ENCODE data around the gene PPM1E. TPM values are rescaled to one million over a fixed set of nuclear protein-coding genes. Genes with fewer than 3 reads are reported as not detected.

Gene PPM1E
- total RNA-seq, 2 donors from 2014 or later, result not detected

GRCh38 chr17:58989629-58990028 lies 234.0 kb downstream of the PPM1E start:
- no peaks in the 10 kb centered on the region for H3K9me3 ChIP-seq
- no peak for TF ChIP-seq CTCF (IDR thresholded peaks at IDR 0.05)
- H3K27me3 ChIP-seq (replicated peaks; ENCODE audit: insufficient read depth), result no peaks in the 10 kb centered on the region
- ATAC-seq (ENCODE audit: insufficient number of reproducible peaks, low FRiP score, low read depth) (no peak), DNase-seq (ENCODE audit: low spot score) (no peak)
- H3K4me3 ChIP-seq, result no peak overlapping the region
- H3K36me3 ChIP-seq, result no peaks in the 10 kb centered on the region
- no peak overlapping the region for H3K27ac ChIP-seq
- H3K4me1 ChIP-seq (ENCODE audit: control insufficient read depth in 1 of 2, low read depth in 2 of 2), result peaks cover 0 to 2% of the 10 kb centered on the region in 2 donors

- TF ChIP-seq CTCF (IDR thresholded peaks at IDR 0.05), result no peak
- H3K9me3 ChIP-seq, result no peaks in the 10 kb centered on the region
- H3K36me3 ChIP-seq, result no peaks in the 10 kb centered on the region
- H3K4me3 ChIP-seq, result no peak overlapping the region
- H3K27ac ChIP-seq, result no peak overlapping the region
- ATAC-seq (ENCODE audit: insufficient number of reproducible peaks, low FRiP score, low read depth) (no peak), DNase-seq (ENCODE audit: low spot score) (no peak)
- peaks cover 5 to 9% of the 10 kb centered on the region in 2 donors for H3K4me1 ChIP-seq (ENCODE audit: control insufficient read depth in 1 of 2, low read depth in 2 of 2)
- H3K27me3 ChIP-seq (replicated peaks; ENCODE audit: insufficient read depth), result no peaks in the 10 kb centered on the region
Observed at GRCh38 chr17:58991718-58992331, 236.2 kb downstream of the PPM1E start.

- Histone ChIP-seq H3K9me3 (no peaks in the 10 kb centered on the region), H3K4me3 (no peak overlapping the region), H3K27ac (no peak overlapping the region), H3K4me1 (ENCODE audit: control insufficient read depth in 1 of 2, low read depth in 2 of 2) (peaks cover 9 to 10% of the 10 kb centered on the region in 2 donors), H3K27me3 (replicated peaks; ENCODE audit: insufficient read depth) (no peaks in the 10 kb centered on the region), H3K36me3 (no peaks in the 10 kb centered on the region)
- DNase-seq (ENCODE audit: low spot score) (no peak), ATAC-seq (ENCODE audit: insufficient number of reproducible peaks, low FRiP score, low read depth) (no peak)
- TF ChIP-seq CTCF (IDR thresholded peaks at IDR 0.05), result no peak
Observed at GRCh38 chr17:58993311-58993710, 237.7 kb downstream of the PPM1E start.

- Histone ChIP-seq H3K36me3 (no peaks in the 10 kb centered on the region), H3K27me3 (replicated peaks; ENCODE audit: insufficient read depth) (no peaks in the 10 kb centered on the region), H3K4me1 (ENCODE audit: control insufficient read depth in 1 of 2, low read depth in 2 of 2) (peaks cover 9 to 10% of the 10 kb centered on the region in 2 donors), H3K4me3 (no peak overlapping the region), H3K9me3 (no peaks in the 10 kb centered on the region), H3K27ac (no peak overlapping the region)
- DNase-seq (ENCODE audit: low spot score) (no peak), ATAC-seq (ENCODE audit: insufficient number of reproducible peaks, low FRiP score, low read depth) (no peak)
- TF ChIP-seq CTCF (IDR thresholded peaks at IDR 0.05), result no peak
Observed at GRCh38 chr17:58995247-58995940, 239.7 kb downstream of the PPM1E start.

- Histone ChIP-seq H3K9me3 (no peaks in the 10 kb centered on the region), H3K4me1 (ENCODE audit: control insufficient read depth in 1 of 2, low read depth in 2 of 2) (peaks cover 9 to 10% of the 10 kb centered on the region in 2 donors), H3K27ac (no peak overlapping the region), H3K36me3 (no peaks in the 10 kb centered on the region), H3K4me3 (no peak overlapping the region), H3K27me3 (replicated peaks; ENCODE audit: insufficient read depth) (no peaks in the 10 kb centered on the region)
- ATAC-seq (ENCODE audit: insufficient number of reproducible peaks, low FRiP score, low read depth) (no peak), DNase-seq (ENCODE audit: low spot score) (no peak)
- no peak for TF ChIP-seq CTCF (IDR thresholded peaks at IDR 0.05)
Observed at GRCh38 chr17:58996968-58997367, 241.3 kb downstream of the PPM1E start.
